HG02885 (cell line): Measurements from ENCODE around the gene PKP3.
"Not testable (repeated sequence)": the region's sequence is repeated elsewhere in the genome, so short reads cannot be mapped to it uniquely, and the experiment has no call there.

Experiments
- ATAC-seq: cut with Tn5 transposase; IDR thresholded peaks from one replicate; pipeline ENCODE4 v1.9.1; 2021; ENCODE audit warnings: mild to moderate bottlenecking; ENCODE audit not compliant: unreplicated experiment, poor library complexity

PKP3 gene

GRCh38 chr11:377174-377865, 16.7 kb upstream of the PKP3 start:
- ATAC-seq = no peak

GRCh38 chr11:377883-378500, 16.0 kb upstream of the PKP3 start:
- no peak for ATAC-seq

DNA sequence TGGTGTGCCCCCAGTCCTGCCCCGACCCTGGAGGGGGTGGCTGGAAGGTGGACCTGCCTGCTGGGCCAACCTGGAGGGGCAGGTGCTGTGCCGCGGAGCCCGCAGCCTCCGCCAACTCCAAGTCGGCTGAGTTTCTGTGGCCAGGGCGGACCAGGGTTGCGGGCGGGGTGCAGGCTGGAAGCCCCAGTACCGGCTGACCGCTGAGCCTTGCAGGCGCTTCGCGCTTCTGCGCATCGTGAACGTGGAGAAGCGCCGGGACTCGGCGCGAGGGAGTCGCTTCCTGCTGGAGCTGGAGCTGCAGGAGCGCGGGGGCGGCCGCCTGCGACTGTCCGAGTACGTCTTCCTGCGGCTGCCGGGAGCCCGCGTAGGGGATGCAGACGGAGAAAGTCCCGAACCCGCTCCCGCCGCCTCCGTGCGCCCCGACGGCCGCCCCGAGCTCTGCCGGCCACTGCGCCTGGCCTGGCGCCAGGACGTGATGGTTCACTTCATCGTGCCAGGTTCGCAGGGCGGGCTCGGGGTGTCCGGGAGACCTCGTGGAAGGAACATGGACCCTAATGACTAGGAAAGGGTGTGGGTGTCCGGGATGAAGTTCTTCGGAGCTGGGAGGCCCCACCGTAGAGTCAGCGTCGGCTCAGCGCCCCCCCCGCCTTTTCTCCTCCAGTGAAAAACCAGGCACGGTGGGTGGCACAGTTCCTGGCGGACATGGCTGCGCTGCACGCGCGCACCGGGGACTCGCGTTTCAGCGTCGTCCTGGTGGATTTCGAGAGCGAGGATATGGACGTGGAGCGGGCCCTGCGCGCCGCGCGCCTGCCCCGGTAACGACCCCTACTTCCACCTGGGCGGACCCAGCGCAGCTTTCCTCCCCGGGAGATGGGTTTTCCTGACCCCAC, 14.6 kb upstream of the PKP3 start:
- no peak for ATAC-seq

DNA sequence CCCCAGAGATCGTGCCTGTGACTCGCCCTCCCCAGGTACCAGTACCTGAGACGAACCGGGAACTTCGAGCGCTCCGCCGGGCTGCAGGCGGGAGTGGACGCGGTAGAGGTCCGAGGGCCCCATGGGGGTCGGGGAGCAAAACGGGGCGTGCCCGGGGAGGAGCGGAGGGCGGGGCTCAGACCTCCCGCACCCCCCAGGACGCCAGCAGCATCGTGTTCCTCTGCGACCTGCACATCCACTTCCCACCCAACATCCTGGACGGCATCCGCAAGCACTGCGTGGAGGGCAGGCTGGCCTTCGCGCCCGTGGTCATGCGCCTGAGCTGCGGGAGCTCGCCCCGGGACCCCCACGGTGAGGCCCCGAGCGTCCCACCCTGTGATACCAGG, 13.9 kb upstream of the PKP3 start:
- ATAC-seq = no peak

DNA sequence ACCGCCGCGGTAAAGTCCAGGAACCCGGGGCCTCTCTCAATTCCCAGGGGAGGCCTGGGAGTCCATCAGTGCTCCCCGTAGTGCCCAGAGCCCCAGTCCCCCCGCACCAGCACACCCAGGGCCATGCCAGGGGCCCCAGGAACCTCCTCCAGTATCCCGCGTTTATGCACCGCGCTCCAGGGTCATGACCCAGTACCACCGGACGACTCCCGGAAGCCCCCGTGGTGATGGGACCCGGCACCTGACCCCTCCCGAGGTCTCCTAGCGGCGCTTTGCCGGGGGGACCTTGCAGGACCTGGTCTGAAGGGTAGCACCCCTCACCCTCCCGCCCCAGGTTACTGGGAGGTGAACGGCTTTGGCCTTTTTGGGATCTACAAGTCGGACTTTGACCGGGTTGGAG, 13.5 kb upstream of the PKP3 start:
- no peak for ATAC-seq

- ATAC-seq = no peak
These were observed 13.0 kb upstream of the PKP3 start for GRCh38 chr11:380996-381395.

DNA sequence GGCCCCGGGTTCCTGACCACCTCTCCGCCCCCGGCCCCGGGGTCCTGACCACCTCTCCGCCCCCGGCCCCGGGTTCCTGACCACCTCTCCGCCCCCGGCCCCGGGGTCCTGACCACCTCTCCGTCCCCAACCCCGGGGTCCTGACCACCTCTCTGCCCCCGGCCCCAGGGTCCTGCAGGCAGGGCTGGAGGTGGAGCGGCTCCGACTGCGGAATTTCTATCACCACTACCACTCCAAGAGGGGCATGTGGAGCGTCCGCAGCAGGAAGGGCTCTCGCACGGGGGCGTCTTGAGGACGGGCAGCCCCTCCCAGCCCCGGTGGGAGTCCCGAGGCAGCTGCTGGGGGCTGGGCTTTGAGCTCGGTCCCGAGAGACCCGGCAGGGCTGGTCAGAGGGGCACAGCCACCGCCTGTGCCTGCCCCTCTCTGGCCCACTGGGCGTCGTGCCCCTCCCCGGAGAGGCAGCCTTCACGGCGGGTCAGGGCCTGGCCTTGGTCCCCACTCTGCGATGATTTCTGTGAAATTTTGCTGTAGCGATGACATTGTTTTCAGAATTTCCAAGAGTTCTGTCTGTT, 12.4 kb upstream of the PKP3 start:
- ATAC-seq = no peak

GRCh38 chr11:382081-382629, 11.9 kb upstream of the PKP3 start:
- ATAC-seq = no peak

DNA sequence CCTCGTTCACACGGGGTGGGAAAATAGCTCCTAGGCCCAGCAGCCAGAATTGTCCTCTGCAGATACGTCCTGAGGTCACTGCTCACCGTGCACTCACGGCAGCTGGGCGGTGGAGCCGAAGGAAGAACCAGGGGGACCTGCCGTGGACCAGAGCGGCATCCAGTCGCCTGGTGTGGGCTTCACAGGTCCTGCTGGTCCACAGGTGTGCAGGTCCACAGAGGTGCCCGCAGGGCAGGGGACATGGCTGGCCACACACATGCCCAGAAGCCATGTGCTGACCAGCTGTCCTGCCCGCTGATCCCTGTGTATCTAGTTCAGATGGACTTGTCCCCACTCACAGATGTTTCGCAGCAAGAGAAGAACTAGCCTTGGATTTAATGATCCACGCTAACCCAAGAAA, 10.6 kb upstream of the PKP3 start:
- ATAC-seq = no peak

DNA sequence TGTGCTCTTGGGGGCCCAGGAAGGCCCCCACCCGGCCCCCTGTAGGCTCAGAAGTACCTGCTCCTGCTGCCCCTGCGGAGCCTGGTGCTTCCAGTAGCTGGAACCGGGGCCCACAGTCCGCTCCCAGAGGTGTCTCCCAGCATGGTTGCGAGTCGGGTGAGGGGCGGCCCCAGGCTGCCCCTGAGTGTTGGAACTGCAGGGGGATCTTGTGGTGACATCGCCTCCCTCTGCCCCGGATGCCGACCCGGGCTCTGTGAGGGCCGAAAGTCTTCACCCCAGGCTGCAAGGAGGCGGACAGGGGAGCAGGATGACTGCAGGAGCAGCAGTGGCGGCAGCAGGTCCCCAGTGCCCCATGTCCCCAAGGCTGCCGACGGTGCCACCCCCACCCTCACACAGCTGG, 9.5 kb upstream of the PKP3 start:
- no peak for ATAC-seq

DNA sequence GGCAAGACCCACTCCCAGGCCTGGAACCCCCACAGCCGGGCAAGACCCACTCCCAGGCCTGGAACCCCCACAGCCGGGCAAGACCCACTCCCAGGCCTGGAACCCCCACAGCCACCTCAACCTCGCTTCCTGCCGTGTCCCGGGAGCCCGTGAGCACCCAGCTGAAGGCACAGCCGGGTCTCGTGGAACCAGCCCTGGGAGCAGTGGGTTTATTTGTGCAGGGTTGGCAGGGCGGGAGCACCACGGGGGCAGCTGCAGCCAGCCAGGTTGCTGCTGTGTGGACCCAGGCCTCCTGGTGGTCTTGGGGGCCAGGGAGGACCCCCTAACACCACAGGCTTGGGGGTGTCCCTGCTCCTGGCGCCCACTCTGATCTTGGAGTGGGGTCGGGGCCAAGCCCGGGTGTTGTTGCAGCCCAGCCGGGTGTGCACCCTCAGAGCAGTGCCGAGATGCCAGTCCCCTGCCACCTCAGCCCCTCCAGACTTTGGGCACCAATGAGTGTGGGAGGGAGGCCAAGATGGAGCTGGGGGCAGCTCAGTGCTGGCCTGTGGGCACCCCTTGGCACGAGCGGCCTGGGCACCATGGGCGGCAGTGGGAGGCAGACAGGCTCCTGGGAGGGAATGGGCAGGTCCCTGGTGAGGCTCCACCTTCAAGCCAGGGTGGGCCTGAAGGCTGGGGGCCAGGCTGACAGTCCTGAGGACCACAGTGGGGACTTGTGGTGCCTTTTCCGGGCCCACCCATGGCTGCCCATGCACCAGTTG, 8.2 kb upstream of the PKP3 start:
- ATAC-seq = no peak

DNA sequence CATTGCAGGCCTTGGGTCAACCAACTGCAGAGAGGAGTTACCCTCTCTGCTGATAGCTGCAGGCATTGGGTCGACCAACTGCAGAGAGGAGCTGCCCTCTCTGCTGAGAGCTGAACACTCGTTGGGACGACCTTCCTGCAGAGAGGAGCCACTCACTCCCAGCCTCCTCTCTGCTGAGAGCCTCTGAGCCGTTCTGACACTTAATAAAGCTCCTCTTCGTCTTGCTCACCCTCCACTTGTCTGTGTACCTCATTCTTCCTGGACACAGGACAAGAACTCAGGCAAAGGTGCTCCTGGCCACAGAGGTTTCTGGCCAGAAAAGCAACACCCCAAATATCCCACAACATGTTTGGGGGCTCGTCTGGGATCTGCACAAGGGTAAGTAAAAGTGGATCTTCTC, 7.5 kb upstream of the PKP3 start:
- no peak for ATAC-seq

- no peak for ATAC-seq
These were observed 6.7 kb upstream of the PKP3 start for GRCh38 chr11:387193-387793.

DNA sequence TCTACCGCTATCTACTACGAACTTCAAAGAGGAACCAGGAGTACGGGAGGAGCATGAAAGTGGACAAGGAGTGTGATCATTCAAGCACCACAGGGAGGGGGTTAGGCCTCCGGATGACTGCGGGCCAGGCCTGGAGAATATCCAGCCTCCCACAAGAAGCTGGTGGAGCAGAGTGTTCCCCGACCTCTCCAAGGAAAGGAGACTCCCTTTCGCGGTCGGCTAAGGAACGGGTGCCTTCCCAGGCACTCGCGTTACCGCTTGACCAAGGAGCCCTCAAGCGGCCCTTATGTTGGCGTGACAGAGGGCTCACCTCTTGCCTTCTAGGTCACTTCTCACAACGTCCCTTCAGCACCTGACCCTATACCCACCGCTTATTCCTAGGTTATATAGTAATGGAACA, 4.6 kb upstream of the PKP3 start:
- not testable (repeated sequence) for ATAC-seq

DNA sequence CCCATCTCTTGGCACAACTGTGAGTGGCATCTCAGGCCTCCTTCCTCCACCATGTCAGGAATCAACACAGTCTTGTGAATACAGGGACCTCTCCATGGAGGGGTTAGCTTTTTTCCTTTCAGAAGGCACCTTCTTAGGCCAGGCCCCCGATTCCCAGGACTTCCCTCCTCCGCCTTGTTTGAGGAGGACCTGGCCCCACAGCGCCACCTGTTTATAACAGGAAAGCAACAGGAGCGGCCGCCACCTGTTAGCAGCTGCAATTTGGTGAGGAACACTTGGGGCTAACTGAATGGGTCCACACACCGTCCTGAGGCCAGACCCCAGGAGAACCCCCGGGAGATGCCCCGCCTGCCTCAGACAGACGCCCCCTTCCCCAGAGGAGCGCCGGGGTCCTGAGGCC, 3.8 kb upstream of the PKP3 start:
- ATAC-seq = no peak

- no peak for ATAC-seq
These were observed 2.6 kb upstream of the PKP3 start for GRCh38 chr11:391117-392017.

DNA sequence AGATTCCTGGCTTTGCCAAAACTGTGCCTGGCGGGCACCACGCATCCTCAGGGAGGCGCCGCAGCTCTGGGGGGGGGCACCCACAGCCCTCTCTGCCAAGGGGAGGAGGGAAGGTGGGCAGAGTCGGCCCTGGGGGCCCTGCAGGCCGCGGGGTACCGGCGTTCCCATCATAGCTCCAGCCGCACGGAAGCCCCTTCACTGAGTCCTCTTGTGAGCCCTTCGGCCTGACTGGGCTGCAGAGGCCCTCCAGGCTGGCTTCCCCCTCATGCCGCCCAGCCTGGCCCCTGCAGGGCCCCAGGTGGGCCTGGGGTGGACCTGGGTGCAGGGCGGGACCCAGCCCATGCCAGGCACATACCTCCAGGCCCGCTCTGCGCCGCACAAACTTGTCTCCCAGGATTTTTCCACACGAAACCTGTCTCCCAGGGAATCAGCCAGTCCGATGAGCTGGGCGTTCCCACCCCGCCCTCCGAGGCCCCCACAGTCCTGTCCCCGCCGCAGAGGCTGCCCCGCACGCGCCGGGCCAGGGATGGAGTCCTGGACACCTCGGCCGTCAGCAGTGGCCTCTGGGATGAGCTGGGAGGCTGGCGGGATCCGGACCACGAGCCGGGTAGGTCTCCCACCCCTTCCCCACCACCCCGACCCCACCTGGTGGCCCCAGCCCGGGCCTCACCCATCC, 1.8 kb upstream of the PKP3 start:
- no peak for ATAC-seq
